ENCODE data around the gene TSSK2. TPM values are rescaled to one million over a fixed set of nuclear protein-coding genes. Genes with fewer than 3 reads are reported as not detected.

Gene TSSK2
- total and polyA plus RNA-seq, 2 of the 8 experiments (the other 6 are each of a cell fraction or from before 2014, with no cell fraction given): not detected

GRCh38 chr22:19129871-19130270, 1.2 kb upstream of the TSSK2 start:
- no peak overlapping the region for H2AFZ ChIP-seq (ENCODE audit: low read length)
- H3K36me3 ChIP-seq (ENCODE audit: control insufficient read depth in 2 of 4, insufficient read depth in 4 of 4, low read length in 3 of 4): peaks cover 0 to 14% (median 3%) of the 10 kb centered on the region in 4 experiments; a peak in 3 of 8 replicates
- H3K27ac ChIP-seq (ENCODE audit: low read depth, low read length): no peak overlapping the region
- H3K4me1 ChIP-seq (replicated peaks in 1 of 4; ENCODE audit: control insufficient read depth in 3 of 4, insufficient read depth in 4 of 4, low read length in 3 of 4): no peaks in the 10 kb centered on the region
- H2BK5ac ChIP-seq (ENCODE audit: low read depth, low read length): no peak overlapping the region
- no peak overlapping the region; the same call in 1 of the 2 replicates for H4K8ac ChIP-seq (ENCODE audit: extremely low read depth, insufficient read depth, low read length)
- no peaks in the 10 kb centered on the region for H3K9me3 ChIP-seq (ENCODE audit: insufficient read depth in 2 of 2, low read depth in 1 of 2, low read length in 1 of 2)
- H4K20me1 ChIP-seq (replicated peaks in 1 of 2; ENCODE audit: control insufficient read depth in 1 of 2, insufficient read depth in 2 of 2, low read length in 2 of 2): peaks cover 3 to 4% of the 10 kb centered on the region in 2 experiments
- H3K14ac ChIP-seq (ENCODE audit: insufficient read length): no peak overlapping the region
- no peak overlapping the region for H4K5ac ChIP-seq (ENCODE audit: insufficient read length, low read depth, low read length)
- WGBS, 2 experiments (ENCODE audit: extremely low coverage in 1 of 2, insufficient coverage in 1 of 2, insufficient read length in 1 of 2, insufficient replicate concordance in 2 of 2, low coverage in 1 of 2, low lambda C conversion rate in 2 of 2, missing lambda C conversion rate in 1 of 2): 91% methylated on average over 8 of the region's 8 CpGs; no CpG with 5 or more reads in 1 of the 2 experiments
- no peak overlapping the region for H2BK12ac ChIP-seq (ENCODE audit: low read depth, low read length)
- H4K91ac ChIP-seq (replicated peaks; ENCODE audit: insufficient read length, low read length): no peak overlapping the region
- H3K23me2 ChIP-seq (ENCODE audit: low read depth, low read length): no peaks in the 10 kb centered on the region
- 0 out of 7 replicates have a peak, but pooled peaks cover 0 to 2% (median under 1%) of the 10 kb centered on the region in 4 experiments for H3K27me3 ChIP-seq (replicated peaks in 1 of 4; ENCODE audit: control insufficient read depth in 3 of 4, extremely low read depth in 1 of 4, insufficient read depth in 3 of 4, low read length in 3 of 4)
- FAIRE-seq: no peak
- no peaks in the 10 kb centered on the region for H3K79me1 ChIP-seq (ENCODE audit: low read depth, low read length)
- H3K79me2 ChIP-seq (ENCODE audit: control insufficient read depth in 1 of 2, insufficient read depth in 2 of 2, low read length in 2 of 2): no peaks in the 10 kb centered on the region
- H3K56ac ChIP-seq (replicated peaks; ENCODE audit: insufficient read length, low read depth, low read length): no peak overlapping the region
- no peak overlapping the region for H3K9ac ChIP-seq (replicated peaks in 1 of 4; ENCODE audit: extremely low read depth in 1 of 4, low read depth in 3 of 4, low read length in 3 of 4)
- no peak overlapping the region for H3K4me2 ChIP-seq (ENCODE audit: insufficient read depth in 1 of 2, low read depth in 2 of 2, low read length in 2 of 2)
- no peak overlapping the region for H2BK20ac ChIP-seq (ENCODE audit: low read length)
- H3K18ac ChIP-seq (ENCODE audit: extremely low read depth, low read length): no peak overlapping the region
- no peak for DNase-seq (ENCODE audit: low read depth in 1 of 2, low spot score in 2 of 2)
- H3K4me3 ChIP-seq (ENCODE audit: extremely low read depth in 1 of 4, insufficient read depth in 2 of 4, low read depth in 3 of 4, low read length in 4 of 4): no peak overlapping the region
- no peak overlapping the region for H2AK5ac ChIP-seq (ENCODE audit: low read depth, low read length)
- H3K23ac ChIP-seq (ENCODE audit: insufficient read length): no peak overlapping the region
- POLR2A ChIA-PET (ENCODE audit: partially characterized antibody): interaction anchor here (1.2 to 2.5 kb wide), 3 partner anchors 11 to 15 kb away, joined by 3 to 7 read pairs (median 4); partner anchors contain the start of gene ESS2
- no peak overlapping the region for H2BK15ac ChIP-seq (ENCODE audit: low read length)
- H3K4ac ChIP-seq (replicated peaks; ENCODE audit: insufficient read length, low read depth, low read length): no peak overlapping the region
- CTCF ChIA-PET (ENCODE audit: partially characterized antibody): interaction anchor here (0.8 to 1.2 kb wide), 3 partner anchors 11 to 48 kb away, joined by 3 to 5 read pairs (median 3); partner anchors contain the start of gene SLC25A1
- no peak overlapping the region for H2BK120ac ChIP-seq (replicated peaks; ENCODE audit: low read depth, low read length)
- TF ChIP-seq MAFK (IDR thresholded peaks at IDR 0.05; ENCODE audit: low read depth, low read length) (no peak), RBBP5 (IDR thresholded peaks at IDR 0.05; ENCODE audit: borderline replicate concordance, low read depth, low read length) (no peak), SP2 (IDR thresholded peaks at IDR 0.05; ENCODE audit: low read length) (no peak), SRF (IDR thresholded peaks at IDR 0.05; ENCODE audit: low read depth, low read length) (no peak), NANOG (IDR thresholded peaks at IDR 0.05; ENCODE audit: insufficient read depth, low read depth, low read length, poor library complexity, severe bottlenecking) (no peak), SIN3A (conservative IDR thresholded peaks at IDR 0.05 in 1 of 2, IDR thresholded peaks at IDR 0.05 in 1 of 2; ENCODE audit: low read depth in 1 of 2, low read length in 2 of 2) (no peak), USF2 (IDR thresholded peaks at IDR 0.05; ENCODE audit: low read length) (no peak), JUN (IDR thresholded peaks at IDR 0.05; ENCODE audit: low read depth, low read length) (no peak), EP300 (IDR thresholded peaks at IDR 0.05; ENCODE audit: borderline replicate concordance in 1 of 2, low read depth in 2 of 2, low read length in 2 of 2) (no peak)
- TF ChIP-seq, protein P1, sequence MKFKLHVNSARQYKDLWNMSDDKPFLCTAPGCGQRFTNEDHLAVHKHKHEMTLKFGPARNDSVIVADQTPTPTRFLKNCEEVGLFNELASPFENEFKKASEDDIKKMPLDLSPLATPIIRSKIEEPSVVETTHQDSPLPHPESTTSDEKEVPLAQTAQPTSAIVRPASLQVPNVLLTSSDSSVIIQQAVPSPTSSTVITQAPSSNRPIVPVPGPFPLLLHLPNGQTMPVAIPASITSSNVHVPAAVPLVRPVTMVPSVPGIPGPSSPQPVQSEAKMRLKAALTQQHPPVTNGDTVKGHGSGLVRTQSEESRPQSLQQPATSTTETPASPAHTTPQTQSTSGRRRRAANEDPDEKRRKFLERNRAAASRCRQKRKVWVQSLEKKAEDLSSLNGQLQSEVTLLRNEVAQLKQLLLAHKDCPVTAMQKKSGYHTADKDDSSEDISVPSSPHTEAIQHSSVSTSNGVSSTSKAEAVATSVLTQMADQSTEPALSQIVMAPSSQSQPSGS (IDR thresholded peaks at IDR 0.05; ENCODE audit: low read length): no peak

Measured in H1 (cell line).